GM18868 (cell line): ENCODE results near the gene SAYSD1.

ENCODE experiments used
- ATAC-seq: cut with Tn5 transposase; IDR thresholded peaks from one replicate; pipeline ENCODE4 v1.9.1; 2021; ENCODE audit warnings: mild to moderate bottlenecking, moderate library complexity; ENCODE audit not compliant: unreplicated experiment

Gene SAYSD1

GRCh38 chr6:39059496-39060310, 55.3 kb downstream of the SAYSD1 start:
- no peak for ATAC-seq

GRCh38 chr6:39058471-39059147, 56.4 kb downstream of the SAYSD1 start:
- ATAC-seq: no peak

- no peak for ATAC-seq
Observed at GRCh38 chr6:39057251-39058155, 57.5 kb downstream of the SAYSD1 start.

- no peak for ATAC-seq
Observed at GRCh38 chr6:39056681-39057080, 58.3 kb downstream of the SAYSD1 start.

GRCh38 chr6:39056191-39056590, 58.8 kb downstream of the SAYSD1 start:
- no peak for ATAC-seq

- no peak for ATAC-seq
Observed at GRCh38 chr6:39055661-39056060, 59.3 kb downstream of the SAYSD1 start.

GRCh38 chr6:39054577-39055142, 60.3 kb downstream of the SAYSD1 start:
- ATAC-seq: no peak
